GM21515 (cell line): ENCODE data around the gene RBP5.

ENCODE experiments used
- ATAC-seq: cut with Tn5 transposase; IDR thresholded peaks from one replicate; pipeline ENCODE4 v1.9.1; 2021; ENCODE audit not compliant: unreplicated experiment

Gene RBP5

DNA sequence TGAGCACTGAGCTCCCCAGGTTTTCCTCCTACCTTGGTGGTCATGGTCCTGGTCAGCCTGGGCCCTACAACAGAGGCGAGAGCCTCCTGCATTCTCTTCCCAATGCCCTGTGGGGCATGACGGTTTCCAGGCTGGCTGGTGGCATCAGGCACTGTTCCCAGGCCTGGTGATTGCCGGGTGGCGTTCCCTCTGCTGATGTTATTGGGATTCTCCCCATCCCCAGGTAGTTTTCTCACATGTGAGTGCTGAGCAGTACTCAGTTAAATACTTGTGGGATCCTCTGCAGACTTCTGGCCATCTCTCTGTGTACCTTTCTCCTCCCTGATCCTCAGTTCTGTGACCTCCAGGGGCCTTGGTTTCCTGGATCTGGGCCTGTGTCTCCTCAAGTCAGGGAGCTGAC is 52.2 kb downstream of the RBP5 start:
- ATAC-seq = no peak

DNA sequence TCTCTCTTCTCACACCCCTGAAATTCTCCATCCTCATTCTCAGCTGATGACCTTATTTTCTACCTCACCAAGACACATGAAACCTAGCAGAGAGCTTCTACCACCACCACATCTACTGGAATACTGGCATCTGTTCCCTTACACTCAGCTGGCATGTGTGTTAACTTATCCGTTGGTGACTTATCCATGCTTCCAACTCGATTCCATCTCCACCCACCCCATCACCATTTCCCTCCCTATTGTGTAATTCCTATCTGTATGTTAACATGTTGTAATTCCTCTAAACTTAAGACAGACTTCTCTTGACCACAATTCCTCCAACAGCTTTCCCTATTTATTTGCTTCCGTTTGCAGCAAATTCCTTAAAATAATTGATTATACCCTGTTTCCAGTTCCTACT is 52.8 kb downstream of the RBP5 start:
- ATAC-seq = no peak

GRCh38 chr12:7075518-7075917 is 53.2 kb downstream of the RBP5 start:
- ATAC-seq = no peak

- no peak for ATAC-seq
These were observed 54.7 kb downstream of the RBP5 start for GRCh38 chr12:7073946-7074345.
